Erythroblast (primary cell): ENCODE measurements around the gene HOXA3.

Experiments used
- GATA1 ChIP-seq: IDR thresholded peaks from 2 replicates; pipeline ENCODE4 v1.6.1; 2011; ENCODE audit warnings: low read depth, mild to moderate bottlenecking, control low read depth, low read length, moderate library complexity
- POLR2A ChIP-seq: IDR thresholded peaks from 2 replicates; pipeline ENCODE4 v1.6.1; 2011; ENCODE audit warnings: mild to moderate bottlenecking, low read length

GRCh38 chr7:27157702-27158431 lies 5.5 kb upstream of the HOXA3 start:
- TF ChIP-seq POLR2A (no peak), GATA1 (no peak)
